ENCODE data around the gene SIRT5.
A peak's percentile ranks its signal among the peaks of the same experiment; 100 is the strongest.

SIRT5 gene

GRCh38 chr6:13586603-13587542 is 12.5 kb downstream of the SIRT5 start:
- no peak for DNase-seq (ENCODE audit: low read depth in 1 of 2, low spot score in 1 of 2)

DNA sequence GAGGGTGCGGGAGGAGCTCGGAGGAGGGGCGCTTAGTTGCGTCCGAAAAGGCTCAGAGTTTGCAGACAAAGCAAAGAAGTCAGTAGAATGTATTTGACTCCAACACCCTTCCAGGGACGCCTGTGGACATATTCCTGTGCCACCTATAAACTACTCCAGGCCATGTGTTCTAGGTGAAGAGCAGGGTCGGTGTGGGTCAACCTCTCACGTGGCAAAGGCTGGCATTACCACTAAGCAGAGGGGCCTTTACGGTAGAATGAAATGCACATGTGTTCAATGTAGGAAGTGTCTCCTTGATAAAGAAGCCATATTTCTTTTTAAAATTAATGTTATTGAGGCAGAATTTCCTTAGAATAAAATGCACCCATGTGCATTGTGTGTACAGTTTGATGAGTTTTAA is 15.4 kb downstream of the SIRT5 start:
- DNase-seq (ENCODE audit: low read depth in 1 of 2, low spot score in 1 of 2), result no peak

DNA sequence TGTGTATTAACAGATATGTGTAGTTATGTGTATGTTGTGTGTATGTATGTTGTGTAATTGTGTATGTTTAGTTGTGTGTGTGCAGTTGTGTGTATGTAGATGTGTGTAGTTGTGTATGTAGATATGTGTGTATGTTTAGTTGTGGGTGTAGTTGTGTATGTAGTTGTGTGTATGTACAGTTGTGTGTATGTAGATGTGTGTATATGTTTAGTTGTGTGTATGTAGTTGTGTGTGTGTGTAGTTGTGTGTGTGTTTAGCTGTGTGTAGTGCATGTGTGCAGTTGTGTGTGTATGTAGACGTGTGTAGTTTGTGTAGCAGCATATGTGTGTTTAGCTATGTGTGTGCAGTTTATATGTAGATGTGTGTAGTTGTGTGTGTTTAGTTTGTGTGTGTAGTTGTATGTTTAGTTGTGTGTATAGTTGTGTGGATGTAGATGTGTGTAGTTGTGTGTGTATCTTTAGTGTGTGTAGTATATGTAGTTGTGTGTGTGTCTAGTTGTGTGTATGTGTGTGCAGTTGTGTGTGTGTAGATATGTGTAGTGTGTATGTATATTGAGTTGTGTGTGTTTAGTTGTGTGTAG is 16.3 kb downstream of the SIRT5 start:
- no peak for DNase-seq (ENCODE audit: low read depth in 1 of 2, low spot score in 1 of 2)

GRCh38 chr6:13591205-13591921 is 17.0 kb downstream of the SIRT5 start:
- no peak for DNase-seq (ENCODE audit: low read depth in 1 of 2, low spot score in 1 of 2)

DNA sequence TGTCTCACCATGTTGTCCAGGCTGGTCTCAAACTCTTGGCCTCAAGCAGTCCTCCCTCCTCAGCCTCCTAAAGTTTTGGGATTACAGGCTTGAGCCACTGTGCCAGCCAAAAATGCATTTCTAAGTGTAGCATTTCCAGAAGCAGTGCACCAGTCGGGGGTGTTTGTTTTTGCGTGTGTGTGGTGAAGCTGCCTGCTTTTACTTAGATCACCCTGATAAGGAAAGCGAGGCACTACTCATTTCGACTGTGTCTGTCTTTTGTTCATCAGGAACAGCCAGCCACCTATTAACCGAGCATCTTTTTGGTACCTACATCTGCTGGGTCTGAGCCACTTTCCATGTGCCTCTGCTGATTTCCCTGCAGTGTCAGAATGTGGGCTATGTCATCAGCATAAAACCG is 18.7 kb downstream of the SIRT5 start:
- DNase-seq (ENCODE audit: low read depth in 1 of 2, low spot score in 1 of 2), result no peak

- no peak for DNase-seq (ENCODE audit: low read depth in 1 of 2, low spot score in 1 of 2)
Observed at GRCh38 chr6:13593720-13594119, 19.3 kb downstream of the SIRT5 start.

DNA sequence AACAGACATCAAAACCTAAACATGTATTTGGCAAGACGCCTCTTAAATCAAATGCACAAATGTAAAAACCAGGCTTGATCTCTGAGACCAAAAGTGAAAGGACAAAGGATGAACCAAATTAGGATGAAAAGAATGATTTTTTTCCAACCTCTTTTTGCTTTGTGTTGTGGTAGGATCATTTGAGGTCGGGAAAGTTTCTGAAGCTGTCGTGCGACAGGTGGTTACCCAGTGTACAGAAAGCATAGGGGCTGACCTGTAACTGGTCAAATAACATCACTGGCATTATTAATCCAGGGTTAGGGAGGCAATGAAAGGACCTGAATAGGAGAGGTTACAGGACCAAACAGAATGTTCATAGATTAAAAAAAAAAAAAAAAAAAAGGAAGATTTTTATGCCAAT is 22.7 kb downstream of the SIRT5 start:
- no peak for DNase-seq (ENCODE audit: low read depth in 1 of 2, low spot score in 1 of 2)

DNA sequence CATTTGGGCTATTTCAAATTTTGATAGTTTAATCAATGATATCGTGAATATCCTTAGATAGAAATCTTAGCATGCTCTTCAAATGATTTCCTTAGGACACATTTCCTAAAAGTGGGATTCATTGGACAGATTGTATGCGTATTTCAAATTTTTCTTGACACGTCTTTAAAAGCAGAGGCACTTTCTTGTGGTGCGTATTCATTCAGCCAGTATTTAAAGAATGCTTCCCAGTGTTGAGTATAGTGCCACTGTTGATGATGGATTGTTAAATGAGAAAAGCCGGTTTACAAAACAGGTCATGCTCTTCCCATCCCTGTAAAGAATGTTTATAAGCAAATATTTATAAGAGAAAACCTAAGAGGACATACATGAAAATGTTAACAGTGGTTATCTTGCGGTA is 25.6 kb downstream of the SIRT5 start:
- DNase-seq (ENCODE audit: low read depth in 1 of 2, low spot score in 1 of 2), result no peak

DNA sequence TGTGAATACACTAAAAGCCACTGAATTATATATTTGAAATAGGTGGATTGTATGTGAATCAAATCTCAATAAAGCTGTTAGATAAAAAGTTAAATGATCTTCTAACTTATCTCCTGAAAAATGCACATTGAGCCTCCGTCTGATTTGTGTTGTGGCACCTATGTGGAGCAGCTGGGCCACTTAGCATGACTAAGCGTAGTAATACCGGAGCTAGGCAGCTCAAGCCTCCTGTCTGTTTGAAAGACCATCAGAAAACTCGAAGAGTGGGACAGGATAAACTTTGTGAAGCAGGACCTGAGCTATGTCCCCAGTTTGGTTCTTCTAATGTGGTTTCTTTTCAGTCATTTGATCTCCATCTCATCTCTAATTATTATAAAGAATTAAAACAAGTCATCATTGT is 29.7 kb downstream of the SIRT5 start:
- no peak for DNase-seq (ENCODE audit: low read depth in 1 of 2, low spot score in 1 of 2)

GRCh38 chr6:13604546-13605416 is 30.4 kb downstream of the SIRT5 start:
- no peak for DNase-seq (ENCODE audit: low read depth in 1 of 2, low spot score in 1 of 2)

DNA sequence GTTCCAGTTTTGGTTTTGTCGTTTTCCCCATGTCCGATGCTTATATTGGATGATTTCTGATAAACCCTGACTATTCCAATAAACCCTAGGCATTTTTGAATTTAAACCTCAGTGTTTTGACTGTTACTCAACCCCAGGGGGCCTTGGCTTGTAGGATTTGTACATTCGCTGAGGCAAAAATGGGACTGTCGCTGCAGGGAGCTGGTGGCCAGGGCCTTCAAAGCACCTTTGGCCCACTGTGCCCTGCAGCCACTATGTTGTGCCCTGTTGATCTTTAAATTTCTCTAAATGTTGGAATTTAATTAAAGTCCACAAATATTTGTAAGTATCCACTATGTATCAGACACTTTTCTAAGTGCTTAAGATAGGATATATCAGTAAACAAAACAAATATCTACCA is 31.2 kb downstream of the SIRT5 start:
- DNase-seq (ENCODE audit: low read depth in 1 of 2, low spot score in 1 of 2), result no peak

DNA sequence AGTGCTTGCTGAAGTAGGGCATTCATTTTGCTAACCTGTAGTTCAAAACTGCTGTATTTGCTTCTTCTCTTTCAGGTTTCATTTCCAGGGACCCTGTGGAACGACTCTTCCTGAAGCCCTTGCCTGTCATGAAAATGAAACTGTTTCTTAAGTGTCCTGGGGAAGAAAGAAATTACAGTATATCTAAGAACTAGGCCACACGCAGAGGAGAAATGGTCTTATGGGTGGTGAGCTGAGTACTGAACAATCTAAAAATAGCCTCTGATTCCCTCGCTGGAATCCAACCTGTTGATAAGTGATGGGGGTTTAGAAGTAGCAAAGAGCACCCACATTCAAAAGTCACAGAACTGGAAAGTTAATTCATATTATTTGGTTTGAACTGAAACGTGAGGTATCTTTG is 37.3 kb downstream of the SIRT5 start:
- DNase-seq (ENCODE audit: low read depth in 1 of 2, low spot score in 1 of 2), result no peak

GRCh38 chr6:13613029-13613594 is 38.7 kb downstream of the SIRT5 start:
- DNase-seq (ENCODE audit: low read depth in 1 of 2, low spot score in 1 of 2), result no peak

DNA sequence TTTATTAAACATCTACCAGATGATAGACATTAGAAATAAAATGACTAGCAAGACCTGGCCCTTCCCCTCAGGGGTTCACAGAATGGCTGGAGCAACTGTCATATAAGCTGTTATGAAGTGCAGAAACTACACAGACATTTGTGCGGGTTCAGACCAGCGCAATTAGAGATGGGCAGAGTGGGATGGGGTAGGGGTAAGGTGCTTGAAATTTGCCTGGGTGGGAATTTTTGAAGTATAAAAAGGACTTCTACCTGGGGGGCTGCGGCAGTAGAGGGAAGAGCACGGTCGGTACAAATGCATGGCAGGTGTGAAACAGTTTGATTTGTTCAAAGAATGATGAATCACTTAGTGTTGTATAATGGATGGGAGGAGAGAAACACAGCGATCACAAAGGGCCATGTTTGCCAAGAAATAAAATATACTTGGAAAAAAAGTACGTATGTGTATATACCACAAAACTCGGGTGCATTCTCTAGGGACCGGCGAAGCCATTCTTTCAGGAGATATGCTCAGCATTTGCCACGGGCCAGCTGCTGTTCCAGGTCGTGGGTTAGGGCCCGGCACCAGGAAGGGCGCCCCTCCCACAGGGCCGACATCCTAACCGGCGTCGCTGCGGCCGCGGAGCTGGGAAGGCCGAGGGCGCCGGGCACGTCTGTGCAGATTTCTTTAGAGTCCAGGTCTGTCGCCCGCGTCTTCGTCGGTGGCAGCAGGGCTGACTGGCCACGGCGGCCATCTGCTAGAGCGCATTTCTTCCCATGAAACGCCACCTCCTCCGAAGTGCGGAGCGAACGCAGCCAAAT is 39.9 kb downstream of the SIRT5 start:
- DNase-seq (ENCODE audit: low read depth in 1 of 2, low spot score in 1 of 2), result peak in 1 of 2 donors; percentile 23

GRCh38 chr6:13614926-13615791 is 40.8 kb downstream of the SIRT5 start, which contains the start of gene NOL7:
Gene NOL7 (plus strand): TSS chr6:13615335. CDS start chr6:13615359, 24 bp downstream.
- peak; percentile 97 to 98 for DNase-seq (ENCODE audit: low read depth in 1 of 2, low spot score in 1 of 2)

DNA sequence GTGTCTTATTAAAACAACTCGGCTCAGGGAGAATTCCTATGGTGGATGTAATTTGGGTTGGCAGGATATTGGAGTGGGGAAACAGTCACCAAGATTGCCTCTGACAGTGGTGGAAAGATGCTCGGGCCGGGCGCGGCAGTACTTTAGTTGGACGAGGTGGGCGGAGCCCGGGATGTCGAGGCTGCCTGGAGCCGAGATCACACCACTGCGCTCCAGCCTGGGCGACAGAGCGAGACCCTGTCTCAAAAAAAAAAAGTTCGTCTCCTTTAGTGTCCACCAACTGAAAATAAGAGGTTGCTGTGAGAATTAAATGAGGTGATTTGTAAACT is 41.4 kb downstream of the SIRT5 start:
- peak in 1 of 2 donors; percentile 36 for DNase-seq (ENCODE audit: low read depth in 1 of 2, low spot score in 1 of 2)

DNA sequence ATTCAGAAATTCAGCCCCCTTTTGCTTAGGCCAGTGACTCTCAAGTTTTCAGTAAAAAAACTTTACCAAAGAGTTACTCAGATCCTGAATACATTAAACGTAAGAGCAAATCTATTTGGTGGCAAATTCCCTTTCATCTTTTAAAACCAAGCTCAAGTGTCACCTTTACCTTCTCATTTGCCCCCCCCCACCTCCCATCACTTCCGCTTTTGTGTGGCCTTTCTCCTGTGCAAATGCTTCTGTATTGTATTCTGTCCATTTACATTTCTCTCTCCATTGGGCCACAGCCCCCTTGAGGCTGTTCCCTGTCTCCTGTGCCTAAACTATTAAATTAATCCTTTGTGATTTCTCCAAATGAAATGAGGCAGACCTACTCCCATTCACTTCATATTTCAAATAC is 42.7 kb downstream of the SIRT5 start:
- DNase-seq (ENCODE audit: low read depth in 1 of 2, low spot score in 1 of 2), result no peak

DNA sequence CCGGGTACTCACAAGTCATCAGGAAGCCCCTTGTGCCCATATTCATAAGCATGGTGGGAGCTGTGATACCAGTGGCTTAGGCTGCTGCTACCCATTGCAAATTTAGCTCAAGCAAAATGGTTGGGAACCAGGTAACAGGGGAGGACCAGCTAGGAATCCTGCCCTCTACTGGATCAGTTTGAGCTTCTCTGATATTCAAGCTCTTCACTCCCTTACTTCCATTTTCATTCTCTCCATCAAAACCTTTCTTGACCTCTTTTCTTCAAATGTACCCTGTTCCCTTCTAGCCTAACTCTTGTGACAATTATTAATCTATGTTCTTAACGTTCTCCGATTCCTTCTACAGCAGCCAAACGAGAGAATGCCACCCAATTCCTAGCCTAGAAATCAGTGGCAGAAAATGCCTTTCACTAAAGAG is 50.5 kb downstream of the SIRT5 start:
- peak in 1 of 2 donors; percentile 18 for DNase-seq (ENCODE audit: low read depth in 1 of 2, low spot score in 1 of 2)

Measured in activated CD4-positive, alpha-beta T cell treated with anti-CD3 and anti-CD28 coated beads, Interleukin-2, amount 50 U/mL, for 24 hours (primary cell).